SK-N-SH (cell line): ENCODE data around the gene SENP1. TPM values are rescaled to one million over a fixed set of nuclear protein-coding genes. Genes with fewer than 3 reads are reported as not detected.

Source experiments
- CTCF ChIA-PET: fragments of 300-600, 350-600 bp; formaldehyde crosslinking; extraction: SDS; loops from one replicate; lab custom pipeline; 2021; lab: Yijun Ruan, JAX
- POLR2A ChIA-PET: fragments of 350-600 bp; sonication (Branson Sonifier 250); formaldehyde crosslinking; extraction: SDS; loops from one replicate; lab custom pipeline; 2020; ENCODE audit warnings: antibody characterized with exemption, inconsistent platforms; lab: Yijun Ruan, JAX
- DNase-seq: peaks from one replicate; pipeline ENCODE4 v3.0.0; 2012
- H2AFZ ChIP-seq: fragments of 200-600 bp; sonication (generic); 2 replicates; pipeline ENCODE4 v1.8.1; 2016; ENCODE audit warnings: antibody characterized with exemption, mild to moderate bottlenecking, low read depth
- H3F3A ChIP-seq: fragments of 200-600 bp; sonication (generic); replicated peaks from 2 replicates; pipeline ENCODE3; 2016; ENCODE audit warnings: antibody characterized with exemption, mild to moderate bottlenecking; ENCODE audit not compliant: insufficient read depth
- H3K27ac ChIP-seq, 2 experiments: fragments of 200-500 bp in 1 of 2; fragments of 200-600 bp in 1 of 2; sonication (Bioruptor generic) in 1 of 2; sonication (generic), shearing (Covaris generic) in 1 of 2; 2 replicates each; pipeline versions ENCODE4 v1.5.1 to v1.6.1; 2014 to 2016; ENCODE audit warnings: low read depth in 2 of 2, inconsistent platforms in 1 of 2, low read length in 1 of 2, mild to moderate bottlenecking in 1 of 2, mixed read lengths in 1 of 2
- H3K27me3 ChIP-seq: fragments of 200-600 bp; sonication (generic), shearing (Covaris generic); 2 replicates; pipeline ENCODE4 v1.6.1; 2016; ENCODE audit warnings: mixed run types; ENCODE audit not compliant: insufficient read depth
- H3K36me3 ChIP-seq, 2 experiments: fragments of 200-500 bp in 1 of 2; fragments of 200-600 bp in 1 of 2; sonication (Bioruptor generic) in 1 of 2; sonication (generic) in 1 of 2; replicated peaks in 1 of 2; 2 replicates each; pipeline versions ENCODE3 to v1.5.1; 2014 to 2016; ENCODE audit warnings: low read length in 1 of 2, mild to moderate bottlenecking in 1 of 2; ENCODE audit not compliant: insufficient read depth in 2 of 2, control insufficient read depth in 1 of 2
- H3K4me1 ChIP-seq, 2 experiments: fragments of 200-500 bp in 1 of 2; fragments of 200-600 bp in 1 of 2; sonication (Bioruptor generic) in 1 of 2; sonication (generic), shearing (Covaris generic) in 1 of 2; 2 replicates each; pipeline versions ENCODE4 v1.5.1 to v1.6.1; 2014 to 2016; ENCODE audit warnings: low read depth in 1 of 2, low read length in 1 of 2, mixed run types in 1 of 2; ENCODE audit not compliant: insufficient read depth in 2 of 2, control insufficient read depth in 1 of 2
- H3K4me2 ChIP-seq: fragments of 200-600 bp; sonication (generic), shearing (Covaris generic); 2 replicates; pipeline ENCODE4 v1.6.1; 2017; ENCODE audit warnings: mixed run types
- H3K4me3 ChIP-seq, 2 experiments: fragments of 200-500 bp in 1 of 2; fragments of 200-600 bp in 1 of 2; sonication (Bioruptor generic) in 1 of 2; sonication (generic), shearing (Covaris generic) in 1 of 2; 2 replicates each; pipeline versions ENCODE4 v1.5.1 to v1.8.1; 2014 to 2016; ENCODE audit warnings: low read depth in 2 of 2, inconsistent platforms in 1 of 2, low read length in 1 of 2, mild to moderate bottlenecking in 1 of 2, mixed read lengths in 1 of 2, moderate library complexity in 1 of 2
- H3K79me2 ChIP-seq: fragments of 200-600 bp; sonication (generic); 2 replicates; pipeline ENCODE4 v1.8.1; 2017; ENCODE audit warnings: mild to moderate bottlenecking; ENCODE audit not compliant: insufficient read depth
- H3K9ac ChIP-seq: fragments of 200-600 bp; sonication (generic); 2 replicates; pipeline ENCODE4 v1.6.1; 2017; ENCODE audit warnings: mixed run types
- H3K9me2 ChIP-seq: fragments of 200-600 bp; sonication (generic); 2 replicates; pipeline ENCODE4 v1.6.1; 2017; ENCODE audit warnings: mixed run types
- H3K9me3 ChIP-seq: fragments of 200-600 bp; sonication (generic); 2 replicates; pipeline ENCODE4 v1.6.1; 2017; ENCODE audit warnings: mixed run types, mild to moderate bottlenecking, moderate library complexity
- H4K20me1 ChIP-seq: fragments of 200-600 bp; sonication (generic); 2 replicates; pipeline ENCODE4 v1.6.1; 2017; ENCODE audit warnings: mild to moderate bottlenecking, mixed run types; ENCODE audit not compliant: insufficient read depth
- ELF1 ChIP-seq: IDR thresholded peaks from 2 replicates; pipeline ENCODE4 v1.4.0; 2012
- EZH2phosphoT487 ChIP-seq: fragments of 200-600 bp; sonication (generic); IDR thresholded peaks from 2 replicates; pipeline ENCODE4 v1.6.1; 2017; ENCODE audit warnings: low read depth, mixed run types, mild to moderate bottlenecking, antibody characterized with exemption, moderate library complexity, borderline replicate concordance
- FOSL2 ChIP-seq: IDR thresholded peaks from 2 replicates; pipeline ENCODE4 v1.4.0; 2012; ENCODE audit warnings: low read depth, mild to moderate bottlenecking, moderate library complexity, borderline replicate concordance
- FOXJ3 ChIP-seq: sonication (generic); formaldehyde crosslinking; IDR thresholded peaks from 2 replicates; pipeline ENCODE4 v1.5.1; 2020; ENCODE audit warnings: mild to moderate bottlenecking, missing genetic modification reagents
- GATA2 ChIP-seq: sonication (generic); formaldehyde crosslinking; IDR thresholded peaks from 2 replicates; pipeline ENCODE4 v1.5.0; 2020; ENCODE audit warnings: mild to moderate bottlenecking, missing genetic modification reagents
- JUND ChIP-seq: IDR thresholded peaks from 2 replicates; pipeline ENCODE4 v1.4.0; 2012
- MAX ChIP-seq: IDR thresholded peaks from 2 replicates; pipeline ENCODE4 v1.4.0; 2012; ENCODE audit warnings: low read depth
- MEF2A ChIP-seq: IDR thresholded peaks from 2 replicates; pipeline ENCODE4 v1.4.0; 2012; ENCODE audit warnings: low read depth, borderline replicate concordance
- MXI1 ChIP-seq: IDR thresholded peaks from 2 replicates; pipeline ENCODE4 v1.6.1; 2012; ENCODE audit warnings: mild to moderate bottlenecking, low read depth, low read length, improper control_type of control experiment
- POLR2AphosphoS5 ChIP-seq: IDR thresholded peaks from 2 replicates; pipeline ENCODE4 v1.6.1; 2012; ENCODE audit warnings: low read depth, low read length
- RCOR1 ChIP-seq: fragments of 150-350 bp; IDR thresholded peaks from 2 replicates; pipeline ENCODE4 v1.6.1; 2017; ENCODE audit warnings: antibody characterized with exemption, low read length
- RXRA ChIP-seq: IDR thresholded peaks from 2 replicates; pipeline ENCODE4 v1.4.0; 2012; ENCODE audit warnings: low read depth, mild to moderate bottlenecking, borderline replicate concordance
- SIN3A ChIP-seq: IDR thresholded peaks from 2 replicates; pipeline ENCODE4 v1.6.1; 2012; ENCODE audit warnings: low read depth, mild to moderate bottlenecking, low read length, moderate library complexity, borderline replicate concordance
- SMC3 ChIP-seq: IDR thresholded peaks from 2 replicates; pipeline ENCODE4 v1.6.1; 2012; ENCODE audit warnings: low read depth, low read length, improper control_type of control experiment
- TCF12 ChIP-seq: IDR thresholded peaks from 2 replicates; pipeline ENCODE4 v1.4.0; 2012
- TEAD4 ChIP-seq: IDR thresholded peaks from 2 replicates; pipeline ENCODE4 v1.4.0; 2012; ENCODE audit warnings: mild to moderate bottlenecking, borderline replicate concordance; ENCODE audit not compliant: insufficient read depth
- USF1 ChIP-seq: IDR thresholded peaks from 2 replicates; pipeline ENCODE4 v1.4.0; 2012; ENCODE audit warnings: low read depth, borderline replicate concordance
- YY1 ChIP-seq: IDR thresholded peaks from 2 replicates; pipeline ENCODE4 v1.4.0; 2012; ENCODE audit warnings: low read depth, mild to moderate bottlenecking
- WGBS: methylation state at CpG from one replicate; pipeline ENCODE4 v1.1.6; 2017; ENCODE audit warnings: low lambda C conversion rate; 5-methylcytosine and 5-hydroxymethylcytosine counted together
- polyA plus RNA-seq, 3 experiments: library from polyadenylated mRNA; depleted of rRNA; stranded (reverse); fragments of >200 nt; gene quantifications; 2 replicates each; pipeline ENCODE4 v1.2.3, GENCODE V29; 2012
- TF ChIP-seq, protein P1 (sequence below): fragments of 150-350 bp; IDR thresholded peaks from 2 replicates; pipeline ENCODE4 v1.6.1; 2016; ENCODE audit warnings: mild to moderate bottlenecking, low read depth, low read length
- TF ChIP-seq, protein P2 (sequence below): IDR thresholded peaks from 2 replicates; pipeline ENCODE4; 2012

The SENP1 gene
- polyA plus RNA-seq, 1 of the 3 experiments (the other 2 are of a cell fraction) = 5.6 TPM

- Histone ChIP-seq H3K36me3 (peaks cover 53 to 59% of the 10 kb centered on the region in 2 experiments), H3F3A (no peaks in the 10 kb centered on the region)
- TF ChIP-seq MAX = no peak
- TF ChIP-seq TEAD4 = no peak
- TF ChIP-seq EZH2phosphoT487 = no peak
- no peak for TF ChIP-seq GATA2
- TF ChIP-seq, protein P1, sequence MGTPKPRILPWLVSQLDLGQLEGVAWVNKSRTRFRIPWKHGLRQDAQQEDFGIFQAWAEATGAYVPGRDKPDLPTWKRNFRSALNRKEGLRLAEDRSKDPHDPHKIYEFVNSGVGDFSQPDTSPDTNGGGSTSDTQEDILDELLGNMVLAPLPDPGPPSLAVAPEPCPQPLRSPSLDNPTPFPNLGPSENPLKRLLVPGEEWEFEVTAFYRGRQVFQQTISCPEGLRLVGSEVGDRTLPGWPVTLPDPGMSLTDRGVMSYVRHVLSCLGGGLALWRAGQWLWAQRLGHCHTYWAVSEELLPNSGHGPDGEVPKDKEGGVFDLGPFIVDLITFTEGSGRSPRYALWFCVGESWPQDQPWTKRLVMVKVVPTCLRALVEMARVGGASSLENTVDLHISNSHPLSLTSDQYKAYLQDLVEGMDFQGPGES = no peak
- no peak for TF ChIP-seq MXI1
- no peak for TF ChIP-seq MEF2A
- no peak for TF ChIP-seq SMC3
- no peak for TF ChIP-seq SIN3A
- no peak for TF ChIP-seq POLR2AphosphoS5
- no peak for TF ChIP-seq USF1
- TF ChIP-seq RCOR1 = no peak
- TF ChIP-seq YY1 = no peak
- TF ChIP-seq RXRA = no peak
- no peak for TF ChIP-seq FOXJ3 (CRISPR knock-in tag)
- no peak for TF ChIP-seq JUND
- no peak for TF ChIP-seq FOSL2
- no peak for TF ChIP-seq TCF12
- TF ChIP-seq, protein P2, sequence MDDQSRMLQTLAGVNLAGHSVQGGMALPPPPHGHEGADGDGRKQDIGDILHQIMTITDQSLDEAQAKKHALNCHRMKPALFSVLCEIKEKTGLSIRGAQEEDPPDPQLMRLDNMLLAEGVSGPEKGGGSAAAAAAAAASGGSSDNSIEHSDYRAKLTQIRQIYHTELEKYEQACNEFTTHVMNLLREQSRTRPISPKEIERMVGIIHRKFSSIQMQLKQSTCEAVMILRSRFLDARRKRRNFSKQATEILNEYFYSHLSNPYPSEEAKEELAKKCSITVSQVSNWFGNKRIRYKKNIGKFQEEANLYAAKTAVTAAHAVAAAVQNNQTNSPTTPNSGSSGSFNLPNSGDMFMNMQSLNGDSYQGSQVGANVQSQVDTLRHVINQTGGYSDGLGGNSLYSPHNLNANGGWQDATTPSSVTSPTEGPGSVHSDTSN = no peak
- TF ChIP-seq ELF1 = no peak
- TF ChIP-seq, all 33 proteins: peak for 0
- ChIA-PET CTCF (interaction anchor here (0.7 kb wide), 1 partner anchor 66 kb away, joined by 3 read pairs; no protein-coding TSS in a partner anchor), POLR2A (no interaction called here)
- no peaks in the 10 kb centered on the region for H3K4me1 ChIP-seq
- no peak overlapping the region for H3K4me3 ChIP-seq
- 92% methylated on average over 5 of the region's 5 CpGs for WGBS
- H3K27me3 ChIP-seq = no peaks in the 10 kb centered on the region
- no peak overlapping the region for H3K9ac ChIP-seq
- H3K27ac ChIP-seq = no peak overlapping the region
- H3K4me2 ChIP-seq = no peak overlapping the region
- no peak for DNase-seq
- no peaks in the 10 kb centered on the region for H4K20me1 ChIP-seq
- H3K9me3 ChIP-seq = peaks cover 14% of the 10 kb centered on the region; the same call in 1 of the 2 replicates
- no peak overlapping the region for H2AFZ ChIP-seq
- H3K9me2 ChIP-seq = no peaks in the 10 kb centered on the region
- no peaks in the 10 kb centered on the region for H3K79me2 ChIP-seq
These were observed 47.1 kb downstream of the SENP1 start for GRCh38 chr12:48058771-48059170.
